Measurements from ENCODE around the gene ARPC1B.

DNA sequence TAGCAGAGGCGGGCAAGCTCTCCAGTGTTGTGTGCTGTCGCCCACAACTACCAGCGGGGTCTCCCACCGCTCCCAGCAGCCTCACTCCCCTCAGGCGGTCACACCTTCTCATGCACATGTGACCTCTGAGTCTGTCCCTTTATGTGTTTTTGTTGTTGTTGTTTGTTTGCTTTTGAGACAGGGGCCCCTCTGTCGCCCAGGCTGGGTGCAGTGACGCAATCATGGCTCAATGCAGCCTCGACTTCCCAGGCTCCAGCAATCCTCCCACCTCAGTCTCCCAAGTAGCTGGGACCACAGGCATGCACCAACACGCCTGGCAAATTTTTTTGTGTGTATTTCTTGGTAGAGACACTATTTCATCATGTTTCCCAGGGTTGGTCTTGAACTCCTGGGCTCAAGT is 65.7 kb downstream of the ARPC1B start:
- TF ChIP-seq EZH2phosphoT487 (IDR thresholded peaks at IDR 0.05; ENCODE audit: insufficient read depth, low read depth) = no peak
- TF ChIP-seq EZH2 (IDR thresholded peaks at IDR 0.05; ENCODE audit: insufficient read depth, poor library complexity, severe bottlenecking) = no peak
